ENCODE data around the gene MAMDC2.

Gene MAMDC2

DNA sequence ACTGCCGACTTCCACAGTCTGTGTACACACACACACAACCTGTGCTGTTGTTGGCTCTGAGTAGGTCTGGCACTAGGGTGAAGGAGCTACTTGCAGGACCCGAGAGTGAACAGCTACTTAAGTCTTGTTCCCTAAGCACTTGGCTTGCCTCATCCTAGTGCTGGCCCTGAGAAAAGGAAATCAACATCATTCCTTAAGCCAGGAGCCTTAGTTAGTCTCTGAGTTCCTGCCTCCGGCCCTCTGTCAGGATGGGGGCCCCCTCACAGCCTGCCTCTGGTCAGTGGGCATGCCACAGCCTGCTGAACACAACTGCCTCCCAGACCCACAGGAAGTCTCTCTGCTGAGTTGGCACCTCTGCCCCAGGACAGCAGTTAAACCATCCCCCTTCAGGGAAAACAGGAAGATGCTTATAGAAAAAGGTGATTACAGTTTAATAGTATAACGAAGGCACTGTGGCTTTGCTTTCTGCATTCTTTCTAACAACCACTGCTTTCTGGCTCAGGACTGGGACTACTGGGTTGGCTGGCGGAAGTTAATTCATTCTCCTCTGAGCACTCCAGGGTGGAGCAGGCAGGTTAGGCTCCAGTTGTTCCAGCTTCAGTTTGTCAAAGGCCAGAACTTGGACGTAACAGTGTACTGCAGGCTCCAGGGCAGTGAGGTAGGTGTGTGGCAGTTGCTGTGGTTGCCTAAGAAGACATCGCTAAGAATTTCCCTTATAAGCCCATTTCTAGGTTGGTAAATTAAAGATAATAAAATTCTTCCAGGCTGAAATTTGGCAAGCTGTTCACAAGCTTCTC is 2.8 kb downstream of the MAMDC2 start:
- H3K4me1 Mint-ChIP-seq (ENCODE audit: low read depth), result peaks cover 2% of the 10 kb centered on the region
- H3K27ac Mint-ChIP-seq, result no peak overlapping the region
- H3K36me3 Mint-ChIP-seq (ENCODE audit: low read depth), result no peaks in the 10 kb centered on the region
- peaks cover 54% of the 10 kb centered on the region for H3K27me3 Mint-ChIP-seq (ENCODE audit: low read depth)
- H3K9me3 Mint-ChIP-seq, result no peaks in the 10 kb centered on the region
- no peak overlapping the region for H3K4me3 Mint-ChIP-seq
- no peak for DNase-seq (ENCODE audit: low spot score)

DNA sequence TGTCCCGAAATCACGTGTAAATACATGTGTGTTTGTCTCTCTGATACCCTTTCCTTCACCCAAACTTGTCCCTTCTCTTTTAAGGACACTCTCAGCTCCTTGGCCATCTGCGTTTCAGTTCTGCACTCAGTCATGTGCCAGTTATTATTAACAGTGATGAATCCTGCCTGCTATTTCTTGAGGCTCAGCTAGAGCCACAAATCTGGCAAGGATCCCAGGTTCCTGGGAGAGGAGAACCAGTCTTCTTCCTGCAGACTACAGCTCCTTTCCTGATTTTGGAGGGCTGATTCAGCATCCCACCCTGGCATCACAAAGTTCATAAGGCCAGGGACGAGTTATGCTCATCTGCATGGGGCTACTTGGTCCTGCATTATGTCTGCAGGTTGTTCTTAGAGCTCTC is 5.6 kb downstream of the MAMDC2 start:
- Mint-ChIP-seq H3K36me3 (ENCODE audit: low read depth) (no peaks in the 10 kb centered on the region), H3K4me3 (no peak overlapping the region), H3K9me3 (no peaks in the 10 kb centered on the region), H3K27me3 (ENCODE audit: low read depth) (peaks cover 37% of the 10 kb centered on the region), H3K4me1 (ENCODE audit: low read depth) (peaks cover 2% of the 10 kb centered on the region), H3K27ac (no peak overlapping the region)
- no peak for DNase-seq (ENCODE audit: low spot score)

DNA sequence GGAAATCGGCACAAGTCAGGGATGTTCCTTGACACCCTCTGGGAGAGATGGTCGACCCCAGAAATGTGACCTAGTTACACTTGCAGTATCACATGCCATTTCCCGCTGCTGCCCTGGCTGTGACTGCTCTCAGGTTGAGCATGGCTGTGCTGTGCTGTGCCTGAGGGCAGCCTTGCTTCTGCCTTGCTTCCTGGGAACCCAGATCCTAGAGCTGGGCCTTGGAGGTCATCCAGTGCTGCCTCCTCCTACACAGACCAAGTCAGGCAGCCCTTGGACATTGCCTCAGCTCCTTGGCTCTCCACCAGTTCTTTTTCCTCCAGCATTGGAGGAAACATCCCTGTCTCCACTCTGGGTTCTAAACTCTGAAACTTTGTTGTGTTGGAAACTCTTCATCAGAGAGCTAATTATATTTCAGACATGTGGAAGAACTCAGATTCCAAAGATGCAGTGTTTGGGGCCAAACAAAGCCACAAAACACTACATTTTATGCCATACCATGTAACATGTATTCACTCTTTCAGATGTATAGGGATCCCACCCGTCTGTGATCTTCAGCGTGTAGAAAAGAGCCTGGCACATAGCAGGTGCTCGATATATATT is 6.1 kb downstream of the MAMDC2 start:
- H3K27ac Mint-ChIP-seq, result no peak overlapping the region
- DNase-seq (ENCODE audit: low spot score), result no peak
- H3K4me1 Mint-ChIP-seq (ENCODE audit: low read depth), result peaks cover 2% of the 10 kb centered on the region
- no peaks in the 10 kb centered on the region for H3K36me3 Mint-ChIP-seq (ENCODE audit: low read depth)
- no peak overlapping the region for H3K4me3 Mint-ChIP-seq
- H3K27me3 Mint-ChIP-seq (ENCODE audit: low read depth), result peaks cover 32% of the 10 kb centered on the region
- H3K9me3 Mint-ChIP-seq, result no peaks in the 10 kb centered on the region

DNA sequence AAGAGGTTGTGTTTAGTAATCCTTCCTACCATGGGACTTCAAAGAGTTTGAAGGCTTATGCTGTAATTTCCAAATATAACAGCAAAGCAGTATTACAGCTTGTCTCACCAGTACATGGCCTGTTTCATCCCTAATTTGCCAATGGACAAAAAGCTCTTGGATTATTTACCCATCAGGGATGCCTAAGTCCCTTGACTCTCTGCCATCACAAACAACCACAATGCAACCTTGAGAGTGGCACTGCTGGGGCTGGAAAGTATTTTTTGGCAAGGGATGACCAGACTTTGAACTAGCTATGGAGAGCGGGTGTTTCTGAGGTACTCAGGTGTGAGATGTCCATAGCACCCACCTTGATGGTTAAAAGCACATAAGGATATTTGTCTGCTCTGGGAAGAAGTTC is 9.1 kb downstream of the MAMDC2 start:
- Mint-ChIP-seq H3K36me3 (ENCODE audit: low read depth) (no peaks in the 10 kb centered on the region), H3K4me1 (ENCODE audit: low read depth) (peaks cover 2% of the 10 kb centered on the region), H3K27me3 (ENCODE audit: low read depth) (peaks cover 13% of the 10 kb centered on the region), H3K9me3 (no peaks in the 10 kb centered on the region), H3K4me3 (no peak overlapping the region), H3K27ac (no peak overlapping the region)
- no peak for DNase-seq (ENCODE audit: low spot score)

DNA sequence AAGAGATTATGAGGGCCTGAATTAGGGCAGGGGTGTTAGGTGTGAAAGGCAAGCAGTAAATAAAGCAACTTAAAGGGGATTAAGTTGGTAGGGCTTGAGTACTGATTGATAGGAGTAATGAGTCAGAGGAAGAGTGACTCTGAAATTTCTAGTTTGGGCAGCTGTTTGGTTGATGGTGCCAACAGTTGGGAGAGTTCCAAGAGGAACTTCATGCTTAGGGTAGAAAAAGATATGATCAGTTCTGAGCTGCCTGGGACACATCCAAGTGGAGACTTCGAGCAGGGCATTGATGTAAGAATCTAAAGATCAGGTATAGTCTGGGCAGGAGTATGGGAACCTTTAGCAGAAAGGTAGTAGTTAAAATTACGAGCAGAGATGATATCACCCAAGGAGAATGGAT is 10.2 kb downstream of the MAMDC2 start:
- H3K4me1 Mint-ChIP-seq (ENCODE audit: low read depth), result peaks cover under 1% of the 10 kb centered on the region
- peaks cover 6% of the 10 kb centered on the region for H3K27me3 Mint-ChIP-seq (ENCODE audit: low read depth)
- DNase-seq (ENCODE audit: low spot score), result no peak
- no peaks in the 10 kb centered on the region for H3K9me3 Mint-ChIP-seq
- H3K27ac Mint-ChIP-seq, result no peak overlapping the region
- H3K36me3 Mint-ChIP-seq (ENCODE audit: low read depth), result no peaks in the 10 kb centered on the region
- H3K4me3 Mint-ChIP-seq, result no peak overlapping the region

DNA sequence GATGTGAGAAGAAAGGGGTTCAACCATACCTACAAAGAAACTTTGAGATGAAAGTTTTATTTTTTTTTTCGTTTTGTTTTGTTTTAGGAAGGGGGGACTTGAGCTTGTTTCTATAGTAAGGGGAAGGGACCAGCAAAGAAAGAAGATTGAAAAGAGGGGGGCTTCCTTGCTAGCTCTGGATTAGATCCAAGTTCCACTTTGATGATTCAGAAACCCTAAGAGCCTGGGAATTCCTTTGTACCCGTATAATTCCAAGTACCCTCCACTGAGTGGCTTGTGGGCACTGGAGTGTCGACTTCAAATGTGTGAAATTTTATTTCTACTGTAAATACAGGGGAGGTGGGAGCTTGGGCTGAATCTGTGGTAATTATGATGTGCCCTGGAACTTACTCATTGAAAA is 10.9 kb downstream of the MAMDC2 start:
- peaks cover 6% of the 10 kb centered on the region for H3K27me3 Mint-ChIP-seq (ENCODE audit: low read depth)

DNA sequence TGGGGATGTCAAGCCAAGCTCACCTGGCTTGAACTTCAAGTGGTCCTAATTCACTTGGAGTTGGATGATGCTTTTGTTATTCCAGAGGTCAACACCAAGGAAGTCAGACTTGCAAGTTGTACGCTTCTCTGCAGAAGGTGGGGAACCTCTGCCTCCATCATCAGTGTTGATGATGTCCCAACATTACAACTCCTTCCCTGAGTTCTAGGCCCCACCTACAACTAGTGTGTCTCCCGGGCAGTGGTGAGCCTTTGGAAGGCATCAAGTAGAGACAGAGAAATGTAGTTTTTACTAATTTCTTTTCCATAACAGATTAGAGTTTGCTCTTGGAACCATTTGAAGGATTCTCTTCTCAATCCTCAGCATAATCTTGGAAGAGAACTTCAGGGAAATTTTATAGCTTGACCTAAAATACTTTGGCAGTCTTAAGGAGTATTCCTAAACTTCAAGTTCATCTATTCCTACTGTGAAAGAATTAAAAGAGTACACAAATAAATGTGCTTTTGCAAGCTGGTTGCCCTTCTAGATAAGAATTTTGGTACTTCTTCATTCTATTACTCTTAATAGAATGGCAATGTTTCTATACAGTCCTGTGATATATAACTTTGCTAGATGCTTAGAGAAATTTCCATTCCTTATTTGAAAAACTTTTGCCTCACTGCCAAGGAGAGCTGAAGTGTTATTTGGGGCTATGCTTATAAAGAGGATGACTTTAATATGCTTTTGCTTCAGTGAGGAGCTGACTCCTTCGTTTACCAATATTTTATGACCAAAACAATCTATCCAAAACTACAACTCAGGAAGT is 12.0 kb downstream of the MAMDC2 start:
- no peak overlapping the region for H3K27ac Mint-ChIP-seq
- no peak overlapping the region for H3K4me3 Mint-ChIP-seq
- H3K4me1 Mint-ChIP-seq (ENCODE audit: low read depth), result no peaks in the 10 kb centered on the region
- no peaks in the 10 kb centered on the region for H3K36me3 Mint-ChIP-seq (ENCODE audit: low read depth)
- no peak for DNase-seq (ENCODE audit: low spot score)
- H3K27me3 Mint-ChIP-seq (ENCODE audit: low read depth), result peaks cover 6% of the 10 kb centered on the region
- H3K9me3 Mint-ChIP-seq, result no peaks in the 10 kb centered on the region

More for the DNA sequence above, 10.9 kb downstream of the MAMDC2 start:
- Mint-ChIP-seq H3K36me3 (ENCODE audit: low read depth) (no peaks in the 10 kb centered on the region), H3K4me3 (no peak overlapping the region), H3K4me1 (ENCODE audit: low read depth) (no peaks in the 10 kb centered on the region), H3K27ac (no peak overlapping the region), H3K9me3 (no peaks in the 10 kb centered on the region)
- no peak for DNase-seq (ENCODE audit: low spot score)

DNA sequence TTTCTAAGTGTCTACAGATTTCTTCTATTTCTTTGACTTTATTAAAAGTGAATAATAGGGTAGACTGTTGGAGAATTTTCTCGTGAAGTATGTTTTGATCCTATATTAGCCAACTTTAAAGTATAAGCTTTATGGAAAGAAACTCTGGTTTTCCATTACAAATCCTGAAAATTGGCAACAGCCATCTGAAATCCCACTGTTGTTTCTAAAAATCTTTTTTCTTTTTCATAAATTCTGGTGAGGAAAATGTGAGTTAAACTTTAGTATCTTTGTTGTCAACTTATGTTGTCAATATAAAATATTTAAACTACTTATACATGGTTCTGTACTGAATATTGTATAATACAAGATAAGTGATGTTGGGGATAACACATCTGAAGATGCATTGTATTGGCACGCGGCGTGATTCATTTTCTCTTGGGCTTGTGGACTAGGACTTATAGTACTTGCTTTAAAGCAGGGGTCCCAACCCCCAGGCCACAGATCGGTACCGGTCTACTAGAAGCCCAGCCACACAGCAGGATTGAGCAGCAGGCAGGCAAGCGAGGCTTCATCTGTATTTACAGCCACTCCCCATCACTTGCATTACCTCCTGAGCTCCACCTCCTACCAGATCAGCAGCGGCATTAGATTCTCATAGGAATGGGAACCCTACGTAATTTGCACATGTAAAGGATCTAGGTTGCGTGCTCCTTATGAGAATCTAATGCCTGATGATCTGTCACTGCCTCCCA is 12.7 kb downstream of the MAMDC2 start:
- Mint-ChIP-seq H3K9me3 (no peaks in the 10 kb centered on the region), H3K4me1 (ENCODE audit: low read depth) (no peaks in the 10 kb centered on the region), H3K27ac (no peak overlapping the region), H3K36me3 (ENCODE audit: low read depth) (no peaks in the 10 kb centered on the region), H3K27me3 (ENCODE audit: low read depth) (peaks cover 6% of the 10 kb centered on the region), H3K4me3 (no peak overlapping the region)
- DNase-seq (ENCODE audit: low spot score), result no peak

DNA sequence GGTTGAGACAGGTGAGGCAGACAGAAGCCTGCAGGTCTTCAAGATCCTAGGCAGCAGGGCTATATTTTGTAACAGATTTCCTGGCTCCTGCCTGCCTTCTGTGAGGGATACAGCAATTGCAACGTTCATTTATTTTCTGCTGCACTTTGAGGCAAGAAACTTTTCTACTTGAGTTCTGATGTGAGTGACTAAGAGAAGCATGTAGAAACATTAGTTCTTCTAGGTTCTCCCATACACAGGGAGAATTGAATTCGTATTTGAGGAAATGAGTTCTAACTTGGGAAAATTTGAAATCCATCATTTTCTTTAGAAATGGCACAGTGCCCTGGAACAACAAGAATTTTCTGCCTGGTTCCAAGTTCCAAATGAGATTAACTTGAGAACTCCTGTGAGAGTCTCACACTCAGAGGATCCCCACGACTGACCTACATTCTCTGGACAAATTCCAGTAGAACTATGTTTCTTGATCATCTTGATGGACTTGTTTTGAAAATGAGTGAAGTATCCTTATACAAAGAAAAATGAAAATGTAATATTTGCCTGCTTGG is 15.0 kb downstream of the MAMDC2 start:
- Mint-ChIP-seq H3K36me3 (ENCODE audit: low read depth) (no peaks in the 10 kb centered on the region), H3K4me3 (no peak overlapping the region), H3K27me3 (ENCODE audit: low read depth) (peaks cover 3% of the 10 kb centered on the region), H3K4me1 (ENCODE audit: low read depth) (no peaks in the 10 kb centered on the region), H3K27ac (no peak overlapping the region), H3K9me3 (no peaks in the 10 kb centered on the region)
- DNase-seq (ENCODE audit: low spot score), result no peak

DNA sequence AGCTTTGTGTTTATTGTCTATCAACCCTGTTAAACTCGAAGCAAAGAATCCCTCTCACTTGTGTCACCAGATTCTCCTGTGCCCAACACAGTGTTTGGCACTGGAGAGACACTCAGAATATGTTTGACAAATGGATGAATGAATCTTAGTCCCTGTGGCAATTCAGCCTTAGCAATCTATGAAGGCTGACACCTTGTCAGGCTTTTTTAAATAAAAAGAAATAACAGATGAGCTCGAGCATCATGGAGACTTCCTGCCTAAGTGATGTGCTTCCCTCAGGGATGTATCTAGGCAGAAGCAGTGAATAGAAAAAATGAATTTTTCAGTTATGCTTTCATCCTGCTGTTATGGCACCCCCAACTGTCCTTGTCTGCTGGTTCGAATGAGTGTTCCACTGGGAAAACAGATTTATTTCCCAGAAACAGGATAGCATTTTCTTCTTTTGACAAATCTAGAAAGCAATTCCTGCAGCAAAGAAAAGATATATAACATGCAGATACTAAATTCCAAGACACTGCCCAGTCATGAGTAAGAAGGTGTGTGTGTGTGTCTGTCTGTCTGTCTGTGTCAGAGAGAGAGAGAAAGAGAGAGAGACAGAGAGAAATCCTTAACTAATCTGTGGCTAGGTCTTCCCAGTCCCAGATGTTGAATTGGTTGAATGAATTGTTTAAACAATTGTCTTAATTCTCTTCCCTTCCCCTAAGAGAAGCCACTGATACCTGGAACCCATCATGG is 16.7 kb downstream of the MAMDC2 start:
- no peaks in the 10 kb centered on the region for H3K9me3 Mint-ChIP-seq
- no peak for DNase-seq (ENCODE audit: low spot score)
- H3K27ac Mint-ChIP-seq, result no peak overlapping the region
- no peaks in the 10 kb centered on the region for H3K36me3 Mint-ChIP-seq (ENCODE audit: low read depth)
- H3K27me3 Mint-ChIP-seq (ENCODE audit: low read depth), result no peaks in the 10 kb centered on the region
- H3K4me1 Mint-ChIP-seq (ENCODE audit: low read depth), result no peaks in the 10 kb centered on the region
- H3K4me3 Mint-ChIP-seq, result no peak overlapping the region

DNA sequence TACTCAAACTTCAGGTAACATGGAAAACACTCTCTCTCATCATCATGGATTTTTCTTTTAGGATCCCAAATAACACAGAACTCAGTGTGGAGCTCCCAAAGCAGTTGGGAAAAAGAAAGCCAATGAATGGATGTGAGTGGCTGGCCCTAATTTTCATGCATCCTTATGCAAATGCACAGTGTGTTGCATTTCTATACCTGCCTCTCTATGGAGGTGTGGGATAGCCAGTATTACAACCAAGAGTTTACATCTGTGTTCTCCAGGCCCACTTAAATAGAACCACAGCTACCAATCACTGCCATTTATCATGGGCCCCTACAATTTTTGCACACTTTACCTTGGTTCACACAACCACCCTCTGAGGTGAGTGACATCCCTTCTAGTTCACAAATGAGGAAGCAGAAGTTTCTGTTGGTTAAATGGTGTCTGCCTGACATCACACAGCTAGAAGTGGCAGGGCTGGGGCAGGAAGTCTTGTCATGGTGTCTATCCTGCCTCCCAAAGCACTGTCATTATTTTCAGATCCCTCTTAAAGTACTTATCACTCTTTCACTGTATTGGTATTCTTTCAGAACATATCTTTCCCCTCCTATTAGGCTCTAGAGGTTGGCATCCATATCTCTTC is 17.3 kb downstream of the MAMDC2 start:
- Mint-ChIP-seq H3K4me1 (ENCODE audit: low read depth) (no peaks in the 10 kb centered on the region), H3K36me3 (ENCODE audit: low read depth) (no peaks in the 10 kb centered on the region), H3K4me3 (no peak overlapping the region), H3K27ac (no peak overlapping the region), H3K9me3 (no peaks in the 10 kb centered on the region), H3K27me3 (ENCODE audit: low read depth) (peaks cover 2% of the 10 kb centered on the region)
- DNase-seq (ENCODE audit: low spot score), result no peak

DNA sequence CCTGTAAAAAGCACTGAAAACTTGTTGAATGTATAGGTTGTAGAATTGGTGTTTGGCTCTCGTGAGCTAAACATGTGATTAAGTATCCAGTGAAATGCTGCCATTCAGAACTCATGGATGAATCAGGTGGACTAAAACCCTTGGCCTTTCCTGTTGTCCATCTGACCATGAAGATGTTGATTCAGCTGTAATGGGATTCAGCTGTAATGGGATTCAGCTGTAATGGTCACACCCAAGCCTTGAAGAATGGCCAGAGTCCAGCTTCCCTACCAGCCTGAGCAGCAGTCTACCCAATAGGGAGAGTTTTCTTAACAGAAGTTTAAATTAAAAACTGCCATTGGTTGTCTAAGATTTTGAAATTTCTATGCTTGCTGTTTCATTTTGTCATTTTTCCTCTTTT is 18.1 kb downstream of the MAMDC2 start:
- H3K4me3 Mint-ChIP-seq, result no peak overlapping the region
- H3K36me3 Mint-ChIP-seq (ENCODE audit: low read depth), result no peaks in the 10 kb centered on the region
- no peaks in the 10 kb centered on the region for H3K4me1 Mint-ChIP-seq (ENCODE audit: low read depth)
- peaks cover 3% of the 10 kb centered on the region for H3K27me3 Mint-ChIP-seq (ENCODE audit: low read depth)
- H3K27ac Mint-ChIP-seq, result no peak overlapping the region
- H3K9me3 Mint-ChIP-seq, result no peaks in the 10 kb centered on the region
- DNase-seq (ENCODE audit: low spot score), result no peak

DNA sequence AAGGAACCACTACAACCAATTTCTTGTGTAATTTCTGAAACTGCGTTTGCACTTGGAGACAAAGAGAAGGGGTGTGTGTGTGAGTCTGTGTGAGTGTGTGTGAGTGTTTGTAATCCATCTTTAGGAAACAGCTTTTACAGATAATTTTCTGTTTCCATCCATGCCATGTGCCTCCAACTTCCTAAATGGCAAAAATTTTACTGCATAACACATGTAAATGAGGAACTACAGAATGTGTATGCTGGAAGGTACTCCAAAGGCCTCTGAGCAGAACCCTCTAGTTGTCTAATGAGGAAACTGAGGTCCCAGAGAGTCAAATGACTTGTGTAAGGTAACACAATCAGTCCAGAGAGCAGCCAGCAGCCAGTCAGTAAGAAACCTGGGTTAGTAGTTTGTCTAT is 20.8 kb downstream of the MAMDC2 start:
- no peaks in the 10 kb centered on the region for H3K36me3 Mint-ChIP-seq (ENCODE audit: low read depth)
- H3K27me3 Mint-ChIP-seq (ENCODE audit: low read depth), result peaks cover 3% of the 10 kb centered on the region
- no peaks in the 10 kb centered on the region for H3K9me3 Mint-ChIP-seq
- no peak for DNase-seq (ENCODE audit: low spot score)
- H3K27ac Mint-ChIP-seq, result no peak overlapping the region
- no peaks in the 10 kb centered on the region for H3K4me1 Mint-ChIP-seq (ENCODE audit: low read depth)
- no peak overlapping the region for H3K4me3 Mint-ChIP-seq

Measured in T-helper 2 cell treated with Interferon-gamma antibody and Interleukin-4, amounts not matched to agents 5 μg/mL and 100 μg/mL, for 36 hours (primary cell).